SU-DHL-6 (cell line): Measurements from ENCODE around the gene ARHGAP26.

Source experiments
- H2AFZ ChIP-seq: fragments of 200-600 bp; sonication (generic); 2 replicates; pipeline ENCODE4 v1.6.1; 2014; ENCODE audit warnings: low read depth, mild to moderate bottlenecking, moderate library complexity, mixed read lengths, antibody characterized with exemption, low read length; ENCODE audit not compliant: severe bottlenecking
- H3F3A ChIP-seq: fragments of 200-600 bp; shearing (Covaris generic); 2 replicates; pipeline ENCODE4 v1.6.0; 2016; ENCODE audit warnings: antibody characterized with exemption, mild to moderate bottlenecking; ENCODE audit not compliant: insufficient read depth
- H3K27ac ChIP-seq: fragments of 200-600 bp; sonication (generic); 2 replicates; pipeline ENCODE4 v1.5.1; 2016; ENCODE audit warnings: low read depth, mild to moderate bottlenecking, low read length, moderate library complexity, mixed read lengths
- H3K27me3 ChIP-seq: fragments of 200-600 bp; sonication (generic), shearing (Covaris generic); 2 replicates; pipeline ENCODE4 v1.6.0; 2014; ENCODE audit warnings: mild to moderate bottlenecking, low read length
- H3K36me3 ChIP-seq: fragments of 200-600 bp; sonication (generic); 2 replicates; pipeline ENCODE4 v1.6.1; 2014; ENCODE audit warnings: mild to moderate bottlenecking, low read length, mixed read lengths
- H3K4me2 ChIP-seq: fragments of 300-600, 200-600 bp; shearing (Covaris generic), sonication (generic); 2 replicates; pipeline ENCODE4 v1.6.0; 2014; ENCODE audit warnings: low read length, low read depth, mild to moderate bottlenecking; ENCODE audit not compliant: poor library complexity, severe bottlenecking
- H3K4me3 ChIP-seq: fragments of 200-600 bp; sonication (generic); 2 replicates; pipeline ENCODE4 v1.5.1; 2014; ENCODE audit warnings: antibody characterized with exemption, low read length, mild to moderate bottlenecking, mixed read lengths; ENCODE audit not compliant: insufficient read depth, poor library complexity, severe bottlenecking
- H3K79me2 ChIP-seq: fragments of 200-600 bp; sonication (generic); 2 replicates; pipeline ENCODE4 v1.6.1; 2014; ENCODE audit warnings: mild to moderate bottlenecking, low read length, moderate library complexity; ENCODE audit not compliant: insufficient read depth
- H3K9ac ChIP-seq: fragments of 200-600 bp; sonication (generic); 2 replicates; pipeline ENCODE4 v1.7.0; 2014; ENCODE audit warnings: mild to moderate bottlenecking, low read length
- H3K9me2 ChIP-seq: fragments of 200-600 bp; sonication (generic); replicated peaks from 2 replicates; pipeline ENCODE4 v1.6.1; 2014; ENCODE audit warnings: low read length; ENCODE audit not compliant: insufficient read depth
- H3K9me3 ChIP-seq: fragments of 200-600 bp; sonication (generic); 2 replicates; pipeline ENCODE4 v1.6.1; 2014; ENCODE audit warnings: low read length, mixed read lengths; ENCODE audit not compliant: insufficient read depth
- H4K20me1 ChIP-seq: fragments of 200-600 bp; sonication (generic); 2 replicates; pipeline ENCODE4 v1.6.1; 2014; ENCODE audit warnings: low read depth, mild to moderate bottlenecking, antibody characterized with exemption, low read length, moderate library complexity, mixed read lengths
- EZH2phosphoT487 ChIP-seq: fragments of 200-600 bp; sonication (generic), shearing (Covaris generic); conservative IDR thresholded peaks from 2 replicates; pipeline ENCODE4 v1.6.1; 2018; ENCODE audit warnings: mild to moderate bottlenecking, antibody characterized with exemption, low read length, moderate library complexity, mixed read lengths
- TF ChIP-seq, protein P1 (sequence below): fragments of 200-600 bp; sonication (generic); IDR thresholded peaks from one replicate; pipeline ENCODE4 v1.5.1; 2017; ENCODE audit warnings: antibody characterized with exemption, mild to moderate bottlenecking, low read length, moderate library complexity; ENCODE audit not compliant: insufficient read depth, poor library complexity, severe bottlenecking

Gene ARHGAP26

DNA sequence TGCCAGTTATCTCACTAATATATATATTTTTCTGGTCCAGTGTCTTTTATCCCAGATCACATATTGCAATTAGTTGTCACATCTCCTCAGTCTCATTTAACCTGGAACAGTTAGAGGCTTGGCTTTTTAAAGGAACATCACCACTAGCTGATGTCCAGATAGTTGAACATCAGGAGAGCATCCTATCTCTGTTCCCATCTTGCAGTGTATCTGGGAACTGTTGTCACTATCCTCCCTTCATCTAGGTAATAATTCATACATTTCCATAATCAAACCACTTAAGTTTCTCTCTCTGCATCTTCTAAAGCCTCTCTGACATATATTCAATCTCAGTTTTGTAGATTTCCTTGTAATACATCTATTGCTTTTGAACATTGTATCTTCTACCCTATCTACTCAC, 175.7 kb downstream of the ARHGAP26 start:
- Histone ChIP-seq H3K9me2 (no peaks in the 10 kb centered on the region), H3F3A (no peaks in the 10 kb centered on the region), H3K36me3 (no peaks in the 10 kb centered on the region), H3K27me3 (no peaks in the 10 kb centered on the region), H3K4me3 (no peak overlapping the region), H3K4me2 (no peak overlapping the region), H2AFZ (no peak overlapping the region), H3K27ac (no peak overlapping the region), H3K79me2 (no peaks in the 10 kb centered on the region), H3K9ac (no peak overlapping the region), H4K20me1 (no peaks in the 10 kb centered on the region), H3K9me3 (no peaks in the 10 kb centered on the region)
- TF ChIP-seq, protein P1, sequence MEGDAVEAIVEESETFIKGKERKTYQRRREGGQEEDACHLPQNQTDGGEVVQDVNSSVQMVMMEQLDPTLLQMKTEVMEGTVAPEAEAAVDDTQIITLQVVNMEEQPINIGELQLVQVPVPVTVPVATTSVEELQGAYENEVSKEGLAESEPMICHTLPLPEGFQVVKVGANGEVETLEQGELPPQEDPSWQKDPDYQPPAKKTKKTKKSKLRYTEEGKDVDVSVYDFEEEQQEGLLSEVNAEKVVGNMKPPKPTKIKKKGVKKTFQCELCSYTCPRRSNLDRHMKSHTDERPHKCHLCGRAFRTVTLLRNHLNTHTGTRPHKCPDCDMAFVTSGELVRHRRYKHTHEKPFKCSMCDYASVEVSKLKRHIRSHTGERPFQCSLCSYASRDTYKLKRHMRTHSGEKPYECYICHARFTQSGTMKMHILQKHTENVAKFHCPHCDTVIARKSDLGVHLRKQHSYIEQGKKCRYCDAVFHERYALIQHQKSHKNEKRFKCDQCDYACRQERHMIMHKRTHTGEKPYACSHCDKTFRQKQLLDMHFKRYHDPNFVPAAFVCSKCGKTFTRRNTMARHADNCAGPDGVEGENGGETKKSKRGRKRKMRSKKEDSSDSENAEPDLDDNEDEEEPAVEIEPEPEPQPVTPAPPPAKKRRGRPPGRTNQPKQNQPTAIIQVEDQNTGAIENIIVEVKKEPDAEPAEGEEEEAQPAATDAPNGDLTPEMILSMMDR, result no peak
- TF ChIP-seq EZH2phosphoT487, result no peak

DNA sequence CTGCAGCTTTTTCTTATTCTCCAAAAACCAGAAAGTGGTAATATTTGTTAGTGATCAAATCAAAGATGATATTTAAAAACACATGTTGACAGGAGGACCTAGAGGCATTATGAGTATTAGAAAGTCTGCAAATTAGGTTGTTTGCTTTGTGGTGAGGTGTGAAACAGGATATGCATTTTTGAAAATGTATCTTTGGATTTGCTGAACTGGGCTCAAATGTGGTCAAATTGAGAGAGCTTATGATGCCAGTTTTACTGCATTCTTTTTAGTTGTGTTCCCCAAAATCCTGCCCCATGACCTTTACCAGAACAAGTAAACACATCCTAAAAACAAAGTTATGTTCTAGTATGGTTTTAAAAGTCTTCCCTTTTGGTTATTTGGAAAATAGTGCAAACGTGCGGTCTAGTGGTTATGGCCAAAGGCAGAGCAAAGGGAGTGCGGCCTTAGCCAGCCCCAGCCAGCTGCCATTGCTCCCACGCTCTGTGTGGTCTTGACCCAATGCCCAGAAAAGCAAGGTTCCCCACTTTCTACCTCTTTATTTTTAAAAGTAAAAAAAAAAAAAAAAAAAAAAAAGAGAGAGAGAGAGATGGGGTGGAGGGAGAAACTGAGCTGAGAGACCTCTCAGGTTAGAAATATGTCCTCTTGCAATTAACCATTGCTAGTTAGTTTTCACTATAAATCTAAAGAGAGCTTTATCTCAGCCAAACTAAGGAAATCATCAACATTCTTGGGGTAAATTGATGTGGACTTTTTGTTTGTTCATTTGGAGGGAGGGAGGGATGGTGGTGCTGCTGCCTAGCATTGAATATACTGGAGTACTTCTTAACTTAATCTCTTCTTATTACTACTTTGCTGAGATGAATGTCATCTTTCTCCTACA, 176.6 kb downstream of the ARHGAP26 start:
- no peak for TF ChIP-seq EZH2phosphoT487
- TF ChIP-seq, protein P1, result no peak
- Histone ChIP-seq H3K79me2 (no peaks in the 10 kb centered on the region), H3K9me3 (no peaks in the 10 kb centered on the region), H3K4me2 (no peak overlapping the region), H3F3A (no peaks in the 10 kb centered on the region), H3K36me3 (no peaks in the 10 kb centered on the region), H3K4me3 (no peak overlapping the region), H2AFZ (no peak overlapping the region), H3K27me3 (no peaks in the 10 kb centered on the region), H3K27ac (no peak overlapping the region), H3K9ac (no peak overlapping the region), H3K9me2 (no peaks in the 10 kb centered on the region), H4K20me1 (no peaks in the 10 kb centered on the region)

DNA sequence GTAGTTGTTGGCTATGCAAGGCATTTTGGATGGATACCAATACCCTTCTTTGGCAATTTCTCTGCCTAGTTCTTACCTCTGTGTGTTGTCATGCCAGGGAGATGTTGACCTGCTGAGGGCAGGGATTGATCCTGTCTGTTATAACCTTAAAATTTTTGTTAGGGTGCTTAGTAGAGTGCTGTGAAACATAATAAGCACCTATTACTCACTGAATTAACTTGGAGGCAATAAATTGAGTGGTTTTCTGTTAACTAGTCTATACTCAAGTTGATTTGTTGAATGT, 177.2 kb downstream of the ARHGAP26 start:
- H3K36me3 ChIP-seq, result no peaks in the 10 kb centered on the region
- no peak overlapping the region for H3K4me3 ChIP-seq
- H3K79me2 ChIP-seq, result no peaks in the 10 kb centered on the region
- no peaks in the 10 kb centered on the region for H3K27me3 ChIP-seq
- H3K9ac ChIP-seq, result no peak overlapping the region
- TF ChIP-seq, protein P1, result no peak
- TF ChIP-seq EZH2phosphoT487, result no peak
- H3K9me2 ChIP-seq, result no peaks in the 10 kb centered on the region
- no peak overlapping the region for H2AFZ ChIP-seq
- no peak overlapping the region for H3K4me2 ChIP-seq
- H3K27ac ChIP-seq, result no peak overlapping the region
- no peaks in the 10 kb centered on the region for H4K20me1 ChIP-seq
- no peaks in the 10 kb centered on the region for H3K9me3 ChIP-seq
- no peaks in the 10 kb centered on the region for H3F3A ChIP-seq
